Loucy (cell line): Measurements from ENCODE around the gene DENND2D.

Experiments used
- H2AFZ ChIP-seq: fragments of 200-600 bp; sonication (generic); 2 replicates; pipeline ENCODE4 v1.6.0; 2016; ENCODE audit warnings: antibody characterized with exemption, mild to moderate bottlenecking, low read length, moderate library complexity
- H3F3A ChIP-seq: fragments of 200-600 bp; 2 replicates; pipeline ENCODE4 v1.6.0; 2016; ENCODE audit warnings: antibody characterized with exemption, low read depth, mild to moderate bottlenecking
- H3K27me3 ChIP-seq: fragments of 200-600 bp; sonication (generic); 2 replicates; pipeline ENCODE4 v1.6.1; 2014; ENCODE audit warnings: low read length, mild to moderate bottlenecking; ENCODE audit not compliant: insufficient read depth, poor library complexity, severe bottlenecking
- H3K36me3 ChIP-seq: fragments of 200-600 bp; sonication (generic); 2 replicates; pipeline ENCODE4 v1.6.1; 2016; ENCODE audit warnings: low read length; ENCODE audit not compliant: insufficient read depth
- H3K4me1 ChIP-seq: fragments of 200-600 bp; sonication (generic); 2 replicates; pipeline ENCODE4 v1.5.1; 2014; ENCODE audit warnings: low read length, mild to moderate bottlenecking; ENCODE audit not compliant: insufficient read depth, poor library complexity, severe bottlenecking
- H3K4me2 ChIP-seq: fragments of 200-600 bp; sonication (generic); 2 replicates; pipeline ENCODE4 v1.6.0; 2014; ENCODE audit warnings: antibody characterized with exemption, low read length, low read depth, mild to moderate bottlenecking; ENCODE audit not compliant: poor library complexity, severe bottlenecking
- H3K4me3 ChIP-seq: fragments of 200-600 bp; sonication (generic); 2 replicates; pipeline ENCODE4 v1.5.1; 2014; ENCODE audit warnings: low read length, mild to moderate bottlenecking, mixed read lengths; ENCODE audit not compliant: poor library complexity, severe bottlenecking
- H3K79me2 ChIP-seq: fragments of 200-600 bp; sonication (generic); 2 replicates; pipeline ENCODE4 v1.6.1; 2014; ENCODE audit warnings: low read length; ENCODE audit not compliant: insufficient read depth
- H3K9ac ChIP-seq: fragments of 200-600 bp; sonication (generic); 2 replicates; pipeline ENCODE4 v1.6.0; 2014; ENCODE audit warnings: mild to moderate bottlenecking, low read depth, low read length, moderate library complexity; ENCODE audit not compliant: poor library complexity, severe bottlenecking
- H3K9me2 ChIP-seq: fragments of 200-600 bp; sonication (generic); replicated peaks from 2 replicates; pipeline ENCODE4 v1.6.1; 2016; ENCODE audit warnings: low read depth, low read length, mixed read lengths
- H3K9me3 ChIP-seq: fragments of 200-600 bp; sonication (generic); 2 replicates; pipeline ENCODE4 v1.6.1; 2014; ENCODE audit warnings: mild to moderate bottlenecking, antibody characterized with exemption, low read length, low read depth; ENCODE audit not compliant: insufficient read depth
- H4K20me1 ChIP-seq: fragments of 200-600 bp; sonication (generic); 2 replicates; pipeline ENCODE4 v1.6.0; 2014; ENCODE audit warnings: antibody characterized with exemption, low read length, mild to moderate bottlenecking; ENCODE audit not compliant: insufficient read depth, poor library complexity, severe bottlenecking
- CTCF ChIP-seq: fragments of 200-600 bp; sonication (generic); conservative IDR thresholded peaks from 2 replicates; pipeline ENCODE4 v1.5.1; 2014; ENCODE audit warnings: mild to moderate bottlenecking, antibody characterized with exemption, low read length
- EZH2phosphoT487 ChIP-seq: fragments of 200-600 bp; IDR thresholded peaks from 2 replicates; pipeline ENCODE4 v1.6.1; 2018; ENCODE audit warnings: antibody characterized with exemption, mild to moderate bottlenecking, moderate library complexity, borderline replicate concordance

The DENND2D gene

DNA sequence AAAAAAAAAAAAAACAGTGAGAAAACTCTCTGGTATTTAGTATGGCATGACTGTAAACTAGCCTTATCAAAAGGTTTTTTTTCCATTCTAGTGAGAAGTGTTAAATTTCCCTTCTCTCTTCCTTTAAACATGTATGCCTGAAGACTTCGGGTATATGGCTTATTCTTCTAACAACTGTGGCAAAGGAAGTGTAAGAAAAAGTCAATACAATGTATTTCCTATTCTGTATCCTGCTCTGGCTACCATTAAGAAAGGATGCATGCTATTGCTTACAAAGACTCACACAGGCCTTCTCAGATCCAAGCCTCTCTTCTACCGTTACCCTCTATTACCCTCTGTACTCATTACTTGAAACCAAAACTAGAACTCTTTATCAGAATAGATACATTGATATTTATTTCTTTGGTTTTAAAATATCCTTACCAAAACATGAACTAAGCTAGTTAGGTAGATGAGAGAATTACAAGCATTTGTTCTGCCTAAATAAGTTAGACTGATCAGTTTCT lies 52.0 kb downstream of the DENND2D start:
- Histone ChIP-seq H3K4me1 (peaks cover 76% of the 10 kb centered on the region), H3K9ac (peak overlapping the region; percentile 15), H3K9me2 (no peaks in the 10 kb centered on the region), H3K4me2 (peak overlapping the region; percentile 63), H3K27me3 (no peaks in the 10 kb centered on the region), H3K36me3 (peaks cover 47% of the 10 kb centered on the region), H3F3A (no peaks in the 10 kb centered on the region), H3K79me2 (peaks cover 99% of the 10 kb centered on the region), H4K20me1 (peaks cover 75% of the 10 kb centered on the region), H3K4me3 (peak overlapping the region; percentile 42), H2AFZ (no peak overlapping the region), H3K9me3 (no peaks in the 10 kb centered on the region)
- TF ChIP-seq EZH2phosphoT487 (no peak), CTCF (no peak)

- Histone ChIP-seq H2AFZ (no peak overlapping the region), H3K4me3 (peak overlapping the region; percentile 42), H3K9me3 (no peaks in the 10 kb centered on the region), H3K79me2 (peaks cover 99% of the 10 kb centered on the region), H3K9ac (peak overlapping the region; percentile 15), H3F3A (no peaks in the 10 kb centered on the region), H3K4me2 (peak overlapping the region; percentile 63), H3K4me1 (peaks cover 76% of the 10 kb centered on the region), H3K9me2 (no peaks in the 10 kb centered on the region), H4K20me1 (peaks cover 70% of the 10 kb centered on the region), H3K27me3 (no peaks in the 10 kb centered on the region), H3K36me3 (peaks cover 42% of the 10 kb centered on the region)
- TF ChIP-seq CTCF (no peak), EZH2phosphoT487 (no peak)
These were observed 52.5 kb downstream of the DENND2D start for GRCh38 chr1:111147948-111148347.

GRCh38 chr1:111145963-111146768 lies 54.3 kb downstream of the DENND2D start:
- H2AFZ ChIP-seq = no peak overlapping the region
- no peaks in the 10 kb centered on the region for H3K9me2 ChIP-seq
- H3K9me3 ChIP-seq = no peaks in the 10 kb centered on the region
- TF ChIP-seq EZH2phosphoT487 (no peak), CTCF (no peak)
- H4K20me1 ChIP-seq = peaks cover 73% of the 10 kb centered on the region
- peaks cover 99% of the 10 kb centered on the region for H3K79me2 ChIP-seq
- H3K36me3 ChIP-seq = peaks cover 33% of the 10 kb centered on the region
- H3K4me3 ChIP-seq = peak overlapping the region; percentile 28
- peak overlapping the region; percentile 52 for H3K4me2 ChIP-seq
- H3K9ac ChIP-seq = peak overlapping the region; percentile 45
- H3F3A ChIP-seq = no peaks in the 10 kb centered on the region
- no peaks in the 10 kb centered on the region for H3K27me3 ChIP-seq
- H3K4me1 ChIP-seq = peaks cover 79% of the 10 kb centered on the region
